Activated naive CD4-positive, alpha-beta T cell treated with Interleukin-2 at 50 U/mL for 16 hours (primary cell): ENCODE measurements around the gene ZNF140.

ENCODE experiments used
- DNase-seq: peaks from one replicate; pipeline ENCODE4 v3.0.0-alpha.2; 2020

Gene ZNF140

DNA sequence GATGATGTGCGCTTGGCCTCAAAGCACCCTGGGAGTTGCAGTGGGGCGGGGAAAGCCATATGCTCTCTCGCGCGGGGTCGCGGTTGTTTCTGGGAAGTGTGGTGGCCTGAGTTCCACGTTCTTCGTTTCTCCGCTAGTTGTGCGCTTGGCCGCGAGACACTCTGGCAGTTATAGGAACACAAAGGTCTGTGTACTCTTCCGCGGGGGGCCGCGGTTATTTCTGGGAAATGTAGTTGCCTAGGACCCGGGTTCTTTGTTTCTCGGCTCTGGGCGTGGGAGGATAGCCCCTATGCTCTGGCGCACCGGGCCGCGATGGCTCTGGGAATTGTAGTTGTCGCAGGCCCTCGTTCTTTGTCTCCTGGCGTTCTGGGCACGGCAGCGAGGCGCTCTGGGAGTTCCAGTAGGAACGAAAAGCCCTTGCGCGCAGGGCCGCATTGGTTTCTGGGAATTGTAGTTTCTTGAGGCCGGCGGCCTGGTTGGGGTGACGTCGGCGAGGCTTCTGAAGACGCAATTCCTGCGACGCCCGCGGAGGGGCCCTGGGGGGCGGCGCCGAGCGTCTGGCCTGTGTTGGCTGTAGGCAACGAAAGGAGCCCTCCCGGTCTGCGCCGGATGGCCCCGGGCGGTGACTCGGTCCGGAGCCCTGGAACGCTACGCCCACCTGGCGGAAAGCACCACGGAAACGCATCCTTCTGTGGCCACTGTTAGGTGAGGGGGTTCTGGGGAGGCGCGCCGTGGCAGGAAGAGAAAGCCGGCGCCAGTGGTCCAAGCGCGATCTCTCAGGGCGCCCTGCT, at the start of gene ZNF140:
ZNF140 (plus strand) TSS at position 556 of the 791 bp plus-strand sequence. CDS start 398 bp downstream, outside the sequence.
- peak; percentile 95 for DNase-seq

- DNase-seq, result peak; percentile 98
Measured at GRCh38 chr12:133037207-133038005, 43.3 kb upstream of the ZNF140 start, which contains the start of gene ZNF84. TSS of gene ZNF84 (plus strand) at chr12:133037509. CDS start at chr12:133041468, 3,959 bp downstream.

DNA sequence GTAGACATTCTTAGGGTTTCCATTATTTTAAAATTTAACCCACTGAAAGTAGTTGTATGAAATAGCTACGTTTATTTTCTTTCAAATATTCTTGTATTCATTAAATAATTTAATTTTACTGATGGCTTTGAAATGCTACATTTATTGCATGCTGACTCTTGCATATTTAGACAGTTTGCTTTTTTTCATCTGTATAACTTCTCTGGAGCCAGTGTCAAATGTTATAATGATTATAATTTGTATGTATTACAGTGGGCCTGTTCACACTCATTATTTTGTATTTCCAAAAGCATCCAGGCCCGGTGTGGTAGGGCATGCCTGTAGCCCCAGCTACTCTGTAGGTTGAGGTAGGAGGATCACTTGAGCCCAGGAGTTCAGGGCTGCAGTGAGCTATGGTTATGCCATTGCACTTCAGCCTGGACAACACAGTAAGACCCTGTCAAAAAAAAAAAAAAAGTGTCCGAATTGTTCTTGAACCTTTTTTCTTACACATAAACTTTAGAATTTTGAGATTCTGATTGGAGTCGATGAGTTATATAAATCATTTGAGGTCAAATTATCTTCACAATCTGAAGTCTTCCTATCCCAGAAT, 42.5 kb upstream of the ZNF140 start:
- no peak for DNase-seq

- no peak for DNase-seq
Measured at GRCh38 chr12:133046698-133047097, 34.0 kb upstream of the ZNF140 start.

DNA sequence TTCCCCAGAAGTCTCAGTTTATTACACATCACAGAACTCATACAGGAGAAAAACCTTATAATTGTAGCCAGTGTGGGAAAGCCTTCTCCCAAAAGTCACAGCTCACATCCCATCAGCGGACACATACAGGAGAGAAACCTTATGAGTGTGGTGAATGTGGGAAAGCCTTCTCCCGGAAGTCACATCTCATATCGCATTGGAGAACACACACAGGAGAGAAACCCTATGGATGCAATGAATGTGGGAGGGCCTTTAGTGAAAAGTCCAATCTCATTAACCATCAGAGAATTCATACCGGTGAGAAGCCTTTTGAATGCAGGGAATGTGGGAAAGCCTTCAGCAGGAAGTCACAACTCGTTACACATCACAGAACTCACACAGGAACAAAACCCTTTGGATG, 23.3 kb upstream of the ZNF140 start:
- DNase-seq, result no peak

- no peak for DNase-seq
Measured at GRCh38 chr12:133058203-133059113, 22.3 kb upstream of the ZNF140 start.

- DNase-seq, result no peak
Measured at GRCh38 chr12:133061954-133062353, 18.8 kb upstream of the ZNF140 start.

DNA sequence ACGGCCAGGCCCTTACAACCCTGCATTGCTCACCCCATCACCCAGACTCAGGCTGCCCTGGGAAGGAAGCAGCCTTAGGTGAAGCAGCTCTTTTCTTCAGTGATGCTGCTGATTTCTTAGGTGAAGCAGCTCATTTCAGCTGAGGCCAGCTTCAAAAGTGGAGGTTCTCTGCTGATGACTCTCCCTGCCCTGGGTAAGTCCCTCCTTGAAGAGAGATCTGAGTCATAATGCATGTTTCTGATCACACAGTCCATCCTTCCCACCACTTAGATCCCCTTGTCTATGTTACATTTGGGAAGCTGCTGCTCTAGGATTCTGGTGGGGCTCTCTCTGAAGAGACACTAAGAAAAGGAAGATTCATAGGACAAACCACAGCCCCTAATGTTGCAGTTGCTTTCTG, 17.2 kb upstream of the ZNF140 start:
- no peak for DNase-seq

- DNase-seq, result no peak
Measured at GRCh38 chr12:133073836-133074235, 6.9 kb upstream of the ZNF140 start.

DNA sequence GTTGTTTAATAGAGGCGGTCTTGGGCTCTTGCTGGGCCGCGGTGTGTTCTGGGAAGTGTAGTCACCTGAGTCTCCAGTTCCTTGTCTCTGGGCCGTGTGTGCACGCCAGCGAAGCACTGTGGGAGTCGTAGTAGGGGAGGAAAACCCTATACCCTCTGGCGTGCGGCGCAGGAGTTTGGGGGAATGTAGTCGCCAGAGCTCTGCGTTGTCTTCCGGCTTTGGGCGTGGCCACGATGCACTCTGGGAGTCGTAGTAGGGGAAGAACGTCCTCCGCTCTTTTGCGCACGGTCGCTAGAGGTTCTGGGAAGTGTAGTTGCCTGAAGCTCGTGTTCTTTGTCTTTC, 726 bp upstream of the ZNF140 start:
- peak; percentile 97 for DNase-seq

DNA sequence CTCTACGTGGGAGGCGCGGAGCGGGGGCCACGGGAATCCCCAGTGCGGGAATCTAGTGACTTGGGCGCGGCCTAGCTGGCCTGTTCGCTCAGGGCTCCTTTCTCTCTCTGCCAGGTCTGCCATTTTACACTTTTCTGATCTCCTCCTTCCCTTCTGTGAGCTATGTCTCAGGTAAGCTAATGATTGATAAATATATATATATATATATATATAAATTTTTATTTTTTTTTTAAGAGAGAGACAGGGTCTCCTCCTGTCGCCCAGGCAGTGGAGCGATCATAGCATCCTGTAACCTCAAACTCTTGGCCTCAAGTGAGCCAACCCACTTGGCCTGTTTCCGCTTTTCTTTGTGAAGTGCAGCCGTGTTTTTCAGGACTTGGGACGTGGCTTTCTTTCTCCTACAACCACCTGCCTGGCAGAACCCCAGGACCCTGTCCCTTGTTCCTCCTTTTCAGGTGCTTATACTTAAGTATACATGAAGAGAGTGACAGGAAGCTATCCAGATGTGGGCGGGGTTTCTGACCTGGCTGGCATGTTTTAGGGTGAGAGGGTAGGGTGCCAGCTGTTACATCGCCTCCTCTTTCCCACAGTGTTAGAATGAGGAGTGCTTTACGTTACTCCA, 547 bp downstream of the ZNF140 start:
- DNase-seq, result no peak

DNA sequence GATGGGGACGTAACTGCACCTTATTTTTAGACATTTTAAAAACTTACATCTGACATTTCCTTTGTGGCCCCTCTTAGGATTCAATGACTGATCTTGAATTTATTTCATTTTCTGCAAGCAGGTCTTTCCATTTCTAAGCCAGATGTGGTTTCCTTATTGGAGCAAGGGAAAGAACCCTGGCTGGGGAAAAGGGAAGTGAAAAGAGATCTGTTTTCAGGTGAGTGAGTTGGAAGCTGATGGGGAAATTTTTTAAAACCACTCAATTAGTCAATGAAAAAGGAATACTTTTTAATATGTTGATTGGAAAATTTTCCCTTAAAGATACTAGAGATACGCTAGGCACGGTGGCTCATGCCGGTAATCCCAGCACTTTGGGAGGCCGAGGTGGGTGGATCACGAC, 2.6 kb downstream of the ZNF140 start:
- DNase-seq, result no peak

GRCh38 chr12:133105620-133106019, 24.9 kb downstream of the ZNF140 start:
- no peak for DNase-seq

DNA sequence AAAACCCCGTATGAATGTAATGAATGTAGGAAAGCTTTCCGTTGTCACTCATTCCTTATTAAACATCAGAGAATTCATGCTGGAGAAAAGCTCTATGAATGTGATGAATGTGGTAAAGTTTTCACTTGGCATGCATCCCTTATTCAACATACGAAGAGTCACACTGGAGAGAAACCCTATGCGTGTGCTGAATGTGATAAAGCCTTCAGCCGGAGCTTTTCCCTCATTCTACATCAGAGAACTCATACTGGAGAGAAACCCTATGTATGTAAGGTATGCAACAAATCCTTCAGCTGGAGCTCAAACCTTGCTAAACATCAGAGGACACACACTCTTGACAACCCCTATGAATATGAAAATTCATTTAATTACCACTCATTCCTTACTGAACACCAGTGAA, 25.5 kb downstream of the ZNF140 start:
- DNase-seq, result no peak

GRCh38 chr12:133107121-133107520, 26.4 kb downstream of the ZNF140 start:
- no peak for DNase-seq

GRCh38 chr12:133108150-133108549, 27.4 kb downstream of the ZNF140 start:
- no peak for DNase-seq

DNA sequence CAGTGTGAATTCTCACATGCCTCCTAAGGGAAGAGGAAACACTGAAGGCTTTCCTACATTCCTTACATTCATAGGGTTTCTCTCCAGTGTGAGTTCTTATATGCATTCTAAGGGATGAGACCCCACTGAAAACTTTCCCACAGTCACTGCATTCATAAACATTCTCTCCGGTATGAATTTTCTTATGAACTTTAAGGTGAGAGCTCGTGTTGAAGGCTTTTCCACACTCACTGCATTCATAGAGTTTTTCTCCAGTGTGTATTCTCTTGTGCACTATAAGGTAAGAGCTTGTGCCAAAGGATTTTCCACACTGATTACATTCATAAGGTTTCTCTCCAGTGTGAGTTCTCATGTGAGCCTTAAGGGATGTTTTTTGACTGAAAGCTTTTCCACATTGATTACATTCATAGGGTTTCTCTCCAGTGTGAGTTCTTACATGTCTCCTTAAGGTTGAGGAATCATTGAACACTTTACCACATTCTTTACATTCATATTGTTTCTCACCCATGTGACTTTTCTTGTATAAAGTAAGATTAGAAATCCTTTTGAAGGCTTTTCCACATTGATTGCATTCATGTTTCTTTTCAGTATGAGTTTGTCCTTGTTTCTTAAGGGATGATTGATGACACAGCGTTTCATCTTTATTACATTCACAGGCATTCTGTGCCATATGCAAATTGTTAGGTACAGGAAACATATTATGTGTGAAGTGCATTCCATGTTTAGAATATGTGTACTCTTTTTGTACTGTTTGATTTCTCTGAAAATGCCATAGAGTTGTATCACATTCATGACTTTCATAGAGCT, 39.9 kb downstream of the ZNF140 start:
- DNase-seq, result no peak

DNA sequence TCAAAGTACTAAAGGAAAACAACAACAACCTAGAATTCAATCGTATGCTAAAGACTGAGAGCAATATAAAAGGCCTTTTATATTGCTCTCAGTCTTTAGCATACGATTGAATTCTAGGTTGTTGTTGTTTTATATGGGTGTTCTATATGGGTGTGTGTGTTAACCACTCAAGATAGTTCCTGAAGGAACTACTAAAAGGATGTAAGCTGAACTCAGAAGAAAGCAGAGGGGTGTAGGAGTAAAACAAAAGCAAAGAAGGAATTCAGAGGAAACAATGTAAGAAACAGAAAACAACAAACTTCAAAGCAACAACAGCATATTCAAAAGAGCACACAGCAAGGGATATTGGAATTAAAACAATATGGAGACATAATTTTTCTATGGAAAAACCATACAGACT, 44.0 kb downstream of the ZNF140 start:
- DNase-seq, result no peak

DNA sequence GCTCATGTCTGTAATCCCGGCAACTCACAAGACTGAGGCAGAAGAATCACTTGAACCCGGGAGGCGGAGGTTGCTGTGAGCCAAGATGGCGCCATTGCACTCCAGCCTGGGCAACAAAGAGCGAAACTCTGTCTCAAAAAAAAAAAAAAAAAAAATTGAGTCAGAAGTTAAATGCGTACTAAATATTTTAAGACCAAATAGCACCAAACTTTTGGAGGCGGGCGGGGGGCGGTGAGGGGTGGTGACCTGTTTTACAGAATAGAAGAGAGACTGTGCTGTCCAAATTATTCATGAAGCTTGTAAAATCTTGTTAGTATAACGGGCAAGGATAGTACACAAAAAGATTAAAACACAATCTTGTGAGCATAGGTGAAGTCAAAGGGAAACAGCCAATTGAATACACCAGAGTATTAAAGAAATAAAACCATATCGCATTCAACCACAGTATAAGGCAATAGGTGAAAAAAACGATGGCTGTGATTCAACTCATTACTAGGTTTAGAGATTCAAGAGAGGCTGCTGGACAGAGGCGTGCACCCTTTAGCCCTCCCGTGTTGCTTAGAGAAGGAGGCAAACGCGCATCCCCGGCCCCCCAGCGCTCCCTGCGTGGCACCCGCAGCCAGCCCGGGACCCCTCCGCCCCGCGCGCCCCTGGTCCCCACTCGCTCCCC, 48.8 kb downstream of the ZNF140 start:
- peak; percentile 3 for DNase-seq

- DNase-seq, result peak; percentile 97
Measured at GRCh38 chr12:133130038-133130807, 49.5 kb downstream of the ZNF140 start, which contains the start of the genes ZNF10 and ZNF891. TSS of gene ZNF10 (plus strand) at chr12:133130627. CDS start at chr12:133144493, 13,866 bp downstream. TSS of gene ZNF891 (minus strand) at chr12:133130274. CDS start at chr12:133121918, 8,356 bp downstream.
